H1 (cell line): Measurements from ENCODE around the gene TLR4. TPM values are rescaled to one million over a fixed set of nuclear protein-coding genes. Genes with fewer than 3 reads are reported as not detected.

Source experiments
- CTCF ChIA-PET: fragments of 300-600 bp; sonication (Branson Sonifier 250); formaldehyde crosslinking; loops from one replicate; lab custom pipeline; 2021; ENCODE audit not compliant: partially characterized antibody; lab: Charles Lee
- POLR2A ChIA-PET: fragments of 300-600 bp; sonication (Branson Sonifier 250); formaldehyde crosslinking; loops from one replicate; lab custom pipeline; 2021; ENCODE audit warnings: inconsistent platforms; ENCODE audit not compliant: partially characterized antibody; lab: Charles Lee
- DNase-seq, 2 experiments: peaks; one replicate each; pipeline versions ENCODE4 v3.0.0 to v3.0.0-alpha.2; 2010 to 2022; ENCODE audit warnings: low spot score in 2 of 2, low read depth in 1 of 2, mixed read lengths in 1 of 2
- FAIRE-seq: peaks from 2 replicates; lab custom pipeline; 2011; peaks lifted over from hg19 to GRCh38; lab: Jason Lieb, UNC
- H2AFZ ChIP-seq: 2 replicates; pipeline ENCODE4 v1.8.1; 2012; ENCODE audit warnings: low read length, inconsistent platforms
- H2AK5ac ChIP-seq: 2 replicates; pipeline ENCODE4 v1.6.1; 2013; ENCODE audit warnings: low read depth, low read length
- H2BK120ac ChIP-seq: replicated peaks from 2 replicates; pipeline ENCODE3; 2013; ENCODE audit warnings: low read depth, low read length, inconsistent platforms
- H2BK12ac ChIP-seq: 2 replicates; pipeline ENCODE4 v1.6.1; 2013; ENCODE audit warnings: low read depth, low read length
- H2BK15ac ChIP-seq: 2 replicates; pipeline ENCODE4 v1.6.1; 2013; ENCODE audit warnings: low read length
- H2BK20ac ChIP-seq: 2 replicates; pipeline ENCODE4 v1.6.1; 2013; ENCODE audit warnings: low read length
- H2BK5ac ChIP-seq: 2 replicates; pipeline ENCODE4 v1.6.1; 2013; ENCODE audit warnings: low read depth, low read length
- H3K14ac ChIP-seq: 2 replicates; pipeline ENCODE4 v1.6.1; 2013; ENCODE audit warnings: inconsistent platforms; ENCODE audit not compliant: insufficient read length
- H3K18ac ChIP-seq: 2 replicates; pipeline ENCODE4 v1.6.1; 2013; ENCODE audit warnings: low read length; ENCODE audit errors: extremely low read depth
- H3K23ac ChIP-seq: 2 replicates; pipeline ENCODE4 v1.6.1; 2013; ENCODE audit warnings: inconsistent platforms; ENCODE audit not compliant: insufficient read length
- H3K23me2 ChIP-seq: 2 replicates; pipeline ENCODE4 v1.6.1; 2013; ENCODE audit warnings: low read depth, low read length
- H3K27ac ChIP-seq: 2 replicates; pipeline ENCODE4 v1.6.1; 2011; ENCODE audit warnings: low read depth, low read length, inconsistent platforms
- H3K27me3 ChIP-seq, 4 experiments: replicated peaks in 1 of 4; 1 replicate in 1 of 4; 2 replicates in 3 of 4; pipeline versions ENCODE4 v1.6.1 to v1.8.1; 2011 to 2013; ENCODE audit warnings: low read length in 3 of 4, mild to moderate bottlenecking in 3 of 4, inconsistent platforms in 2 of 4, mixed read lengths in 2 of 4, moderate library complexity in 1 of 4; ENCODE audit not compliant: control insufficient read depth in 3 of 4, insufficient read depth in 3 of 4; ENCODE audit errors: extremely low read depth in 1 of 4
- H3K36me3 ChIP-seq, 4 experiments: 2 replicates each; pipeline versions ENCODE4 v1.6.1 to v1.8.1; 2011 to 2013; ENCODE audit warnings: mild to moderate bottlenecking in 4 of 4, low read length in 3 of 4, moderate library complexity in 2 of 4, control low read depth in 1 of 4, inconsistent platforms in 1 of 4; ENCODE audit not compliant: insufficient read depth in 4 of 4, control insufficient read depth in 2 of 4
- H3K4ac ChIP-seq: replicated peaks from 2 replicates; pipeline ENCODE3; 2013; ENCODE audit warnings: low read length, low read depth, mixed read lengths, inconsistent platforms; ENCODE audit not compliant: insufficient read length
- H3K4me1 ChIP-seq, 4 experiments: replicated peaks in 1 of 4; 1 replicate in 1 of 4; 2 replicates in 3 of 4; pipeline versions ENCODE4 v1.6.1 to v1.8.1; 2011 to 2013; ENCODE audit warnings: low read length in 3 of 4, inconsistent platforms in 2 of 4, mixed read lengths in 1 of 4; ENCODE audit not compliant: insufficient read depth in 4 of 4, control insufficient read depth in 3 of 4
- H3K4me2 ChIP-seq, 2 experiments: 2 replicates each; pipeline versions ENCODE4 v1.6.1 to v1.8.1; 2011 to 2013; ENCODE audit warnings: low read depth in 2 of 2, low read length in 2 of 2, control low read depth in 1 of 2, inconsistent platforms in 1 of 2, mild to moderate bottlenecking in 1 of 2; ENCODE audit not compliant: insufficient read depth in 1 of 2
- H3K4me3 ChIP-seq, 4 experiments: fragments of 200-600, 300-600 bp in 1 of 4; sonication (generic), shearing (Covaris generic), sonication (Bioruptor Twin) in 1 of 4; 2 replicates each; pipeline versions ENCODE4 v1.5.1 to v1.8.1; 2011 to 2016; ENCODE audit warnings: low read length in 4 of 4, low read depth in 3 of 4, control low read depth in 2 of 4, inconsistent platforms in 2 of 4, mild to moderate bottlenecking in 2 of 4, mixed read lengths in 1 of 4, moderate library complexity in 1 of 4; ENCODE audit not compliant: insufficient read depth in 2 of 4; ENCODE audit errors: extremely low read depth in 1 of 4
- H3K56ac ChIP-seq: replicated peaks from 2 replicates; pipeline ENCODE3; 2013; ENCODE audit warnings: low read depth, mild to moderate bottlenecking, mixed read lengths, low read length, inconsistent platforms; ENCODE audit not compliant: insufficient read length
- H3K79me1 ChIP-seq: 2 replicates; pipeline ENCODE4 v1.6.1; 2013; ENCODE audit warnings: low read depth, low read length, control low read depth
- H3K79me2 ChIP-seq, 2 experiments: 2 replicates each; pipeline versions ENCODE4 v1.6.1 to v1.8.1; 2012 to 2013; ENCODE audit warnings: low read length in 2 of 2, mild to moderate bottlenecking in 2 of 2, inconsistent platforms in 1 of 2; ENCODE audit not compliant: insufficient read depth in 2 of 2, control insufficient read depth in 1 of 2
- H3K9ac ChIP-seq, 4 experiments: replicated peaks in 1 of 4; 1 replicate in 1 of 4; 2 replicates in 3 of 4; pipeline versions ENCODE4 v1.6.1 to v1.8.1; 2011 to 2013; ENCODE audit warnings: low read depth in 3 of 4, low read length in 3 of 4, control low read depth in 2 of 4, mild to moderate bottlenecking in 2 of 4, moderate library complexity in 2 of 4, inconsistent platforms in 1 of 4; ENCODE audit errors: extremely low read depth in 1 of 4
- H3K9me3 ChIP-seq, 2 experiments: 2 replicates each; pipeline versions ENCODE4 v1.6.1 to v1.8.1; 2012 to 2013; ENCODE audit warnings: mild to moderate bottlenecking in 2 of 2, moderate library complexity in 2 of 2, control low read depth in 1 of 2, inconsistent platforms in 1 of 2, low read depth in 1 of 2, low read length in 1 of 2, mixed read lengths in 1 of 2; ENCODE audit not compliant: insufficient read depth in 2 of 2
- H4K20me1 ChIP-seq, 2 experiments: replicated peaks in 1 of 2; 2 replicates each; pipeline versions ENCODE3 to v1.8.1; 2011 to 2013; ENCODE audit warnings: inconsistent platforms in 2 of 2, low read length in 2 of 2, mild to moderate bottlenecking in 1 of 2; ENCODE audit not compliant: insufficient read depth in 2 of 2, control insufficient read depth in 1 of 2
- H4K5ac ChIP-seq: 2 replicates; pipeline ENCODE4 v1.6.1; 2013; ENCODE audit warnings: low read length, low read depth, mixed read lengths, inconsistent platforms; ENCODE audit not compliant: insufficient read length
- H4K8ac ChIP-seq: 2 replicates; pipeline ENCODE4 v1.8.0; 2013; ENCODE audit warnings: mild to moderate bottlenecking, moderate library complexity, low read length, inconsistent platforms; ENCODE audit not compliant: insufficient read depth; ENCODE audit errors: extremely low read depth
- H4K91ac ChIP-seq: replicated peaks from 2 replicates; pipeline ENCODE3; 2013; ENCODE audit warnings: low read length, mixed read lengths, inconsistent platforms; ENCODE audit not compliant: insufficient read length
- ASH2L ChIP-seq: fragments of 200-600, 300-600 bp; sonication (generic); IDR thresholded peaks from one replicate; pipeline ENCODE4 v1.7.1; 2017; ENCODE audit warnings: low read length
- FOSL1 ChIP-seq: IDR thresholded peaks from 2 replicates; pipeline ENCODE4 v1.6.1; 2011; ENCODE audit warnings: mild to moderate bottlenecking, low read depth, low read length, moderate library complexity; ENCODE audit not compliant: insufficient read depth
- GTF2F1 ChIP-seq: IDR thresholded peaks from 2 replicates; pipeline ENCODE4 v1.6.1; 2012; ENCODE audit warnings: low read depth, low read length, improper control_type of control experiment, borderline replicate concordance
- POLR2A ChIP-seq, 2 experiments: IDR thresholded peaks; 1 replicate in 1 of 2; 2 replicates in 1 of 2; pipeline ENCODE4 v1.6.1; 2011; ENCODE audit warnings: low read depth in 2 of 2, low read length in 2 of 2, mild to moderate bottlenecking in 2 of 2; ENCODE audit errors: control extremely low read depth in 1 of 2
- SRF ChIP-seq: IDR thresholded peaks from 2 replicates; pipeline ENCODE4 v1.6.1; 2011; ENCODE audit warnings: mild to moderate bottlenecking, low read depth, low read length, moderate library complexity
- TAF7 ChIP-seq: optimal IDR thresholded peaks from 2 replicates; pipeline ENCODE3; 2011; ENCODE audit warnings: low read depth, mild to moderate bottlenecking, inconsistent platforms, low read length, moderate library complexity, borderline replicate concordance
- polyA plus RNA-seq, 7 experiments: library from polyadenylated mRNA; depleted of rRNA in 3 of 7; stranded (reverse) in 5 of 7; unstranded in 2 of 7; fragments of >200 nt in 5 of 7; fragments of 200-250 nt in 2 of 7; gene quantifications; 1 replicate in 5 of 7; 2 replicates in 1 of 7; 4 replicates in 1 of 7; pipeline versions ENCODE4 v1.2.1 to v1.2.3, GENCODE V29; 2011 to 2013; ENCODE audit warnings: missing spikeins in 2 of 7, mixed read lengths in 2 of 7
- total RNA-seq: library from RNA; stranded (reverse); fragmentation: NEBNext Ultra II Directional; extraction: Animal tissue kit (Norgen Biotek cat#: 25700); gene quantifications from 2 replicates; pipeline ENCODE4 v1.2.1, GENCODE V29; 2021

Gene TLR4
- total and polyA plus RNA-seq, 2 of the 8 experiments (the other 6 are each of a cell fraction or from before 2014, with no cell fraction given) = 0.02 to 0.17 TPM

DNA sequence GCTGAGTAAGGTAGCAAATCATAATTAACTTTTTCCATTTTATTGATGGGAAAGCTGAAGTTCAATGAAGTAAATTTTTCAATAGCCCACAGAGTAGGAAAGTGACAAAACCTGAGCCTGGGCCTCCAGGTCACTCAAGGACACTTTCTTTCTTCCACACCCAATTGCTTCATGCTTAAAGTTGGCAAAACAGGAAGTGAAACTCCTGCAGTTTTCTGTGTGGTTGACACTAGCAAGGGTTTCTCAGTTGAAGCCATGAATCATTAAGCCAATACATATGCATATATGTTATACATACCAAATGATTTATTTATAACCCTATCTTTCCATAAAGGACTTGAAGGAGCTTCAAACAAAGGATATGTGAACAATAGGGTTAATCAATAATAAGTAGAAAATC lies 13.9 kb downstream of the TLR4 start:
- Histone ChIP-seq H3K4ac (no peak overlapping the region), H2BK120ac (no peak overlapping the region), H2BK12ac (no peak overlapping the region), H3K14ac (no peak overlapping the region), H3K4me1 (no peaks in the 10 kb centered on the region), H2BK20ac (no peak overlapping the region), H3K18ac (no peak overlapping the region), H4K8ac (no peak overlapping the region), H3K56ac (no peak overlapping the region), H3K79me1 (no peaks in the 10 kb centered on the region), H2BK15ac (no peak overlapping the region), H4K5ac (no peak overlapping the region), H3K4me2 (no peak overlapping the region), H3K23me2 (no peaks in the 10 kb centered on the region), H4K20me1 (no peaks in the 10 kb centered on the region), H4K91ac (no peak overlapping the region), H2AK5ac (no peak overlapping the region), H3K27me3 (no peaks in the 10 kb centered on the region), H3K79me2 (no peaks in the 10 kb centered on the region), H3K4me3 (no peak overlapping the region), H3K9me3 (no peaks in the 10 kb centered on the region), H3K27ac (no peak overlapping the region), H3K36me3 (no peaks in the 10 kb centered on the region), H2BK5ac (no peak overlapping the region), H2AFZ (no peak overlapping the region), H3K9ac (no peak overlapping the region), H3K23ac (no peak overlapping the region)
- TF ChIP-seq SRF (no peak), GTF2F1 (no peak), ASH2L (no peak), POLR2A (IDR thresholded peaks at IDR 0.05; ENCODE audit: control extremely low read depth in 1 of 2, low read depth in 2 of 2, low read length in 2 of 2) (no peak), TAF7 (no peak), FOSL1 (no peak)
- ChIA-PET CTCF (interaction anchor here (0.8 kb wide), 1 partner anchor 9 kb away, joined by 3 read pairs; no protein-coding TSS in a partner anchor), POLR2A (no interaction called here)
- no peak for DNase-seq
- no peak for FAIRE-seq
